Amniotic epithelial cell (primary cell): ENCODE data around the gene ZFPM1.

Source experiments
- DNase-seq: peaks from one replicate; pipeline ENCODE4 v3.0.0-alpha.2; 2010; ENCODE audit warnings: low read depth

The ZFPM1 gene

DNA sequence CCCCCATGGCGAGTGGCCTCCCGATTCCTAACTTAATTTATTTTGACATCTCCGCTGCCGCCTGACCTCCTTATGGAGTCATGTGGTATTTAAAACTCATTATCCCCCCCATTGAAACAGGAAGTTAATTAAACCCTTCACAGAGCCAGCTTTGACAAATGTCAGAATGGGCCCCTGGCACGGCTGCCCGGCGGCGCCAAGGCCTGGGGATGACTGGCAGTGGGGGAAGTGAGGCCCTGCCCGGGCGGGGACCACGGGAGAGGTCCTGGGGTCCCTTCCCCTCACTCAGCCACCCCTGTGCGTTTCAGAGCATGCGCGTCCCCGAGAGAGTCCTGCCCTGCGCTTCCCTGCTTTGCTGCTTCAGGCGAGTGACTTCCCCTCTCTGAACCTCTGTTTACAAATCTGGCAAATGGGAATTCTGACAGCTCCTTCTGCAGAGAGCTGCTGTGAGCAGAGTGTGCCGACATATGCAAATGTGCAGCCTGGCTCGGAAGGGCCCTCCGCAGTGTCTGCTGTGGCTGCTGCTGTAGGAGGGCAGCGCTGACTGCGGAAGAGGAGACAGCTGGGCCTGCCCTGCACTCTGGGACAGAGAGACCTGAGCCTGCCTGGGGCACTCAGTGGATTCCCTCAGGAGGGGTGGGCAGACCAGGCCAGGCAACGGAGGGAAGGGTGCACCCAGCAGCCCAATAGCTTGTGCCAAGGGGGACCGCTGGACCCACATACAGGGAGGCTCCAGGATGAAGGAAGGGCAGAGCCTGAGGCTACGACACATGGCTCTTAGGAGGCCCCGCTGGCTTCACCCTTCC is 4.4 kb upstream of the ZFPM1 start:
- DNase-seq: no peak

DNA sequence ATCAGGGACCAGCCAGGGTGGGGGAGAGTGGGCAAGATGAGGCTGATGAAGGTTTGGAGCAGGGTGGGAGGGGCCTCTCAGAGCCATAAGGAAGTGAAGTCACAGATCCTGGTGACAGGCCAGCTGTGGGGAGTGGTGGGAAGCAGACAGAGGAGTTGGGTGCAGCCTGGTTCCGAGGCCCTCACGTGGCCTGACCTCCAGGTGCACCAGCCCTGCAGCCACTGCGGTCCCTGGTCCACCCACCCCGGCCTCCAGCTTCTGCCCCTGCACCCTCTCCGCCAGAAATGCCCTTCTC is 3.9 kb upstream of the ZFPM1 start:
- DNase-seq: no peak

DNA sequence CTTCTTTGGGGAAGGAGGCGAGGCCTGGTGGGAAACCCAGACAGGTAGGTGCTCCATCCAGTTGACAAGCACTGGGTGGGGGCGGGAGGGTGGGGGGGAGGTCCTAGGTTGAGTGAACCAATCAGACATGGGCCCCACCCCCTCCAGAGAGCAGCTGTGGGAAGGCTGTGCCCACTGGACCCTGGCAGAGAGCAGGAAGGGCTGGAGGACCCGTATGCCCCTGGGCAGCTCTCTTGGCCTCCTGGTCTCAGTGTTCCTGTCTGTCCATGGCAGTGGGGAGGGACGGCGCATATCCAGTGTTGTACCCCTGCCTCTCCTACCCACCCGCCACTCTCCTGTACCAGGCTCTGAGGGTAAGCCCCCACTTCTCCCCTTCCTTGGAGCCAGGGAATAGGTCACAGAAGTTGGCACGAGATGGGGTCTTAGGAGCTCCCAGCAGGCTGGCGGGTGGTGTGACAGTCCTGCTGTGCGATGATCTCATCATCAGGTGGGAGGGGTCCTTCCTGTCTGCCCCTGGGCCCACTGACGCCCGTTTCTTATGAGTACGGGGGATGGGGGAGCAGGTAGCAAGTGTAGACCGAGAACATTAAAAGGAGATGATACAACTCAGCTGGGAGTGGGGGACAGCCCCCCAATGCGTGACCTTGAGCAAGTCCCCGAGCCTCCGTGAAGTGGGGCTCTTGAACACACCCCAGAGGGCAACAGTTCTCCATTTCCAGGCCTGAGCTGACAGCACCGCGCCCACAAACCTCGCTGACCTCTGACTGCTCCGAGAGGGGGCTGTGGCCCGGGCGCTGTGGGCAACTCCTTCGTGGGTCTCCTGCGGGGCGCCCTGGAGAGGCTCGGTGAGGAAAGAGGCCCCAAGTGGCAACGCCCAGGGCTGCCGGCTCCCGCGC is 1.2 kb upstream of the ZFPM1 start:
- no peak for DNase-seq

DNA sequence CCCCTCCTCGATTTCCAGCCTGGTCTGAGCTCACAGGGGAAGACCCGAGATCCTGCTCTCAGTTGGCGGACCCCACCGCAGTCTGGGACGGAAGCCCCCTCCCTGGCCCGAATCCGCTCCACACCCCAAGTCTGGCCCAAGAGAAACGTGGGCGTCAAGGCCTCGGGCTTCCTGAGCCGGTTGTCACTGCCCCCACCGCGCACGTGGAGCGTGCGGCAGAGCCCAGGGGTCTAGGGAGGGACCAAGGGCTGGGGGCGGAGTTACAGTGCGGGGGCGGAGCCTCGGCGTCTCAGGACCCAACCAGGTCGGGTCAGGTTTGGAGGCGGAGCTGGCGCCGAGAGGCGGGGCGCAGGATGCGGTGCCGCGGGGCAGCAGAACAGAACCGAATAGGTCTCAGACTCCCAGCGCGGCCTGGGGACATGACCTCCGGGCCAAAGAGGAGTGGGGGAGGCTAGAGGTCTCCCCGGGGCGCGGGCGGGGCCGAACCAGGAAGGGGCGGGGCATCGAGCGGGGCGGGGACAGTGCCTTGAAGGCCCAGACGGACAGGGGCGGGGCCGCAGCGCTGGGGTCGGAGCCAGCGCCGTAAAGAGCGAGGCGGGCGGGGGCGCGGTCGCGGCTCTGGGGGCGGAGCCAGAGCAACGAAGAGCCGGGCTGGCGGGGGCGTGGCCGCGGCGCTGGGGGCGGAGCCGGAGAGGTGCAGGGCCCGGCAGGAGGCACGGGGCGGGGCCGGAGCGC is 431 bp upstream of the ZFPM1 start:
- DNase-seq: peak; percentile 85

DNA sequence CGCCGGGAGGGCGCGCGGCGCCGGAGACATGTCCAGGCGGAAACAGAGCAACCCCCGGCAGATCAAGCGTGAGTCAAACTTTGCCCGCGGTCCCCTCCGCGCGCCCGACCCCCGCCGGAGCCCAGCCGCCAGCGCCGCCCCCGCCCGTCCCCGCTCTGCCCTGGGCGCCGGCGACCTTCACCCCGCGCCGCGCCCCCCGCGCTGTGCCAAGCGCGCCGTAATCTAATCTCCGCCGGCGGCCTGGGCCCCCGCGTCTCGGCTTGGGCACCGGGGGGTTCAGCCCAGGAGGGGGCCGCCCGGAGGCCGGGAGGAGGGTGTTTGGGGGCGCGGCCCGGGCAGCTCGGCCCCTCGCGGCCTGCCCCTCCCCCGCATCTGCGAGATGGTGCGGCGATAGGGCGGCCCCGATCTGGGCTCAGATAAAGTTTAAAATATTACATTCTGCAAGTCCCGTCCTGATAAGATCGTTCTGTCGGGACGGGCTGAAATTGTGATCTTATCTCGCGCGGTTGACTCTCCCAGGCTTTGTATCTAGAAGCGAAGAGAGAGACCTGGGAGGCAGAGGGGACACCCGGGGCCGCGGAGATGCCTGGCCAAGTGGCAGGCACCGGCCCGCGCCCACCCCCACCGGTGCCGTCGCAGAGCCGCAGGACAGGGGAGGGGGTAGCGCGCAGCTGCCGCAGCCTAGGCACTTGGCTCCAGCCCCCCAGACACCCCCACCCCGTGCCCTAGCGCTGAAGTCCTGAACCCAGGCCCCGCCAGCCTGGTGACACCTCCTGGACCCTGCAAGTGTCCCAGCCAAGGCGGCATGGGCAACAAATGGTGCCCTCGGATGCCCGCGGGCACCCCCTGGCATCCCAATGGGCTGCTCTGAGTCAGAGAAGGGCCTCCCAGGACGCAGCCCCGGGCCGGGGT is 787 bp downstream of the ZFPM1 start:
- no peak for DNase-seq

DNA sequence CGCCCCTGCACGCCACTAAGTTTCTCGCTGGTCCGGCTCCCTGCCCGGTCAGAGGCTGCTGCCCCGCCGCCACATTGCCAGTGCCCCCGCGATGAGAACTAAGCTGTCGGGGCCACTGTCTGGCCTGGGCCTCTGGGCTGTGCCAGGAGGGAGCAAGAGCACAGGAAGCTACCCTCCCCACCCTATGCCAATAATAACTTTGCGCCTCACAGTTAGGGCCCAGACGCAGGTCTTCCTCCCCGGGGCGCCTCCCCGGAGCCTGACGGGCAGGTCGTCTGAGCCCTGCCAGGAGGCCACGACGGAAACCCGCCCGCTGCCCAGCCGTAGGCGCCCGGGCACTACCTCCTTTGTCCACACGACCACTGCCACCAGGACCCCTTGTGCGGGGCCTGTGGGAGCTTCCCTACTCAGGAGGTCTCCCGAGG is 1.5 kb downstream of the ZFPM1 start:
- no peak for DNase-seq

DNA sequence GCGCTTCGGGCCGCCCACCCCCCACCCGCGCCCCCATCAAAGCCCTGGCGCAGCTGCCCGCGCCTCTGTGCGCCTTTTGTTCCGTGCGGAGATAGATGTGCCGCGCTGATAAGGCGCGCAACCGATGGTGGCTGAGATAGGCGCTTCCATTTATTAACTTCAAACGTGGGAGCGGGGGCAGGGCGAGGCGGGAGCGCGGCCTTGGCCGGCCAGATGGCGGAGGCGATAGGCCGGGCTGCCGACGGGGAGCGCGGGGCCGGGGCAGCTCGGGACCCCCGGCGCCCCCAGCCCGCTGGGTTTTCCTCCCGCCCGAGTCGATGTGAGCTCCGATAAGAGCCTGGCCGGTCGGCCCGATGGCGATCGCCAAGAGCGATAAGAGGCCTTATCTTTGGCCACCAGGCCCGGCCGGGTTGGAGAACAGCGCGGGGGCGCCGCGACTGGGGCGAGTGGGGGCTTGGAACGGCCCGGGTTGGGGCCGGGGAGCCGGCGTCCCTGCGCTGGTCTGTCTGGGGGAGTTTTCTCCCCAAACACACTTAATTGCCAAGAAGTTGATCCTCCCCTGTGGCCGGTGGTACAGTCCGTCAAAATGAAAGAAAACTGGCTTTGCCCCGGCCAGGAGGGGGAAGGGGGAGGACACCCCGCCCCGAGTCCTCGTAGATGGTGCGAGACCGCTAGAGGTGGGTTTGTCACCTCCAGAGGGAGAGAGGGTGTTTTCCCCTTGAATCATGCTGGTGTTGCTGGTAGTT is 2.7 kb downstream of the ZFPM1 start:
- peak; percentile 63 for DNase-seq

DNA sequence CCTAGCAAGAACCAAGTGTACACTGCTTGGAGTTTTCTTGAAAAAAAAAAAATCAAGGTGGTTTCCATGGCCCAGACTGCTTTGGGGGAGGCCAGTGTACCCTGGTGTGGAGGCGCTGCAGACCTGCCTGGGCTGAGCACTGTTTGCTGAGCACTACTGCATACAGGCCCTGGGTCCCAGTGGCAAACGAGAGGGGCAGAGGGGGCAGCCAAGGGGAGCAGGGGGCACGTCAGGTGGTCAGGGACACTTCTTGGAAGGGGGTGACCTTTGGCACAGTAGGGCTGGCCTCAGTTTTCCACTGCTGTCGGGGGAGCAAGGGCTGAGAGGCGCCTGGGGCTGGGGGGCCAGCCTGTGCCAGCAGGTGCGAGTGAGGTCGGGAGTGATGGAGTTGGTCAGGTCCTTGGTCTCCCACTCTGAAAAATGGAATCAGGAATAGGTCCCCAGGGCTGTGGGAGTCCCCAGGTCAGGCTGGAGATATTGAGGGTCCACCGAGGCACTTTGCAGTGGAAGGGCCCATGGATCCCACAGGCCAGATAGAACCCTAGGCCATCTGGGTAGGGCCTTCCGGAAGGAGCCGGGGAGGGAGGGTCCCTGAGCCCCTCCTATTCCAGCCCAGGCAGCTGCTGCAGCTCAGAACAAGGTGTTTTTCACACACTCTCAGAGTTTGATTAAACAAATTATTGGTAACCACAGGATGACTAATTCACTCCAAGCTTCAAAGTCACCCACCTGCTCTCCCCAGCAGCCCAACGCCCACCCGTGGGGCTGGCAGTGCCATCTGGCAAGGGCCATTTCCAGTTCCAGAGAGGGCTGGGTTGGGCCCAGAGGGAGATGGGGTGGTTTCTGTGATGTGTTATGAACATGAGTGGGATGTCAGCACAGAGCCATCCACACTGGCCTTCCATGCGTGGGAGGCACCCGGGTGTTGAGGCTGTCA is 3.5 kb downstream of the ZFPM1 start:
- DNase-seq: no peak

DNA sequence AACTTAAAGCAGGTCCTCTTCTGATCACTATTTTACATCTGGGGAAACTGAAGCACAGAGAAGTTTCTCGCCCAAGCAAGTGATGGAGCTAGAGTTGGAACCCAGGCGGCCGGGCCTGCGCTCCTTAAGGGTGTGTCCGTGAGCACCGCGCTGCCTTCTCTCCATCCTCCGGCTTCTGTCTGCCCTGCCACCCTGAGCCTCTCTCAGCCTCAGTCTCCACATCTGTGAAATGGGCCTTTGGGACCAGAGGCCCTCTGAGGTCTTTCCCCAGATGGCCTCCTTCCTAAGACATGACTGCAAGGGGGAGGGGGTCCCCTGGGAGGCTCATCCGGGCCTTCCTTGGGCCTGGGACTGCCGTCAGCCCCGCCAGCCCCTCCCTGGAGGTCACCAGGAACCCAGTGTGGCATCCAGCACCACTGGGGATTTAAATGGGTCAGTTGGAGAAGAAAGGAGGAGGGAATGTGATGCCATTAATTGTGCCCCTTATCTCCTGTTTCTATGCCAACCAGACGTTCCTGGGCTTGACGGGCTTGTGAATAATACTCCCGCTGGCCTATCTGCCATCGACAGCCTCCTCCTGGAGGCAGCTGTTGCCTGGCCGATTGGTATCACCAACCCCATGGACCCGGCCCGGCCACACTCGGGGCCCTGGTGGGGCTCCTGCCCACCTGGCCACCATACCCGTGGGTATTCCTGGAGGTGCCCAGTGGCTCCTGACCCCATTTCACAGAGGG is 5.1 kb downstream of the ZFPM1 start:
- peak; percentile 83 for DNase-seq

DNA sequence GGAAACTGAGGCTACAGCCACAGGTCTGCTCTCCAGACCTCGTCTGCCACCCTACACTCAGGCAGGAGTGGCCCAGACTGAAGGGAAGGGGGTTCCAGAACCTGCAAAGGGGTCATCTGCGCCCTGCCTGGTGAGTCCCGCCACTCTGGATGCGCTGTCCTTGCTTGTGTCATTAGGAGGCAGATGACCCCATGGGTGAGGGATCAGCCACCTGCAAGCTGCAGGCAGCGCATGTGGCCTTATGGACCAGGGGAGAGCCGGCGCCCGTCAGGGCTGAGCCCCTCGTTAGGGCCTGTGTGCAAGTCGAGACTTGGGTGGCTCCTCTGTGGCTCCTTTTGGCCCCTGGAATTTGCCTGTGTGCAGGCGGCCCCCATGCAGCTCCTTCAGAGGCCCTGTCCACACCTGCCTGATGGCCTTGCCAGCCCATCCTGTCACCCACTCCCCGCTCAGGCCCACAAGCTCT is 5.7 kb downstream of the ZFPM1 start:
- DNase-seq: no peak

DNA sequence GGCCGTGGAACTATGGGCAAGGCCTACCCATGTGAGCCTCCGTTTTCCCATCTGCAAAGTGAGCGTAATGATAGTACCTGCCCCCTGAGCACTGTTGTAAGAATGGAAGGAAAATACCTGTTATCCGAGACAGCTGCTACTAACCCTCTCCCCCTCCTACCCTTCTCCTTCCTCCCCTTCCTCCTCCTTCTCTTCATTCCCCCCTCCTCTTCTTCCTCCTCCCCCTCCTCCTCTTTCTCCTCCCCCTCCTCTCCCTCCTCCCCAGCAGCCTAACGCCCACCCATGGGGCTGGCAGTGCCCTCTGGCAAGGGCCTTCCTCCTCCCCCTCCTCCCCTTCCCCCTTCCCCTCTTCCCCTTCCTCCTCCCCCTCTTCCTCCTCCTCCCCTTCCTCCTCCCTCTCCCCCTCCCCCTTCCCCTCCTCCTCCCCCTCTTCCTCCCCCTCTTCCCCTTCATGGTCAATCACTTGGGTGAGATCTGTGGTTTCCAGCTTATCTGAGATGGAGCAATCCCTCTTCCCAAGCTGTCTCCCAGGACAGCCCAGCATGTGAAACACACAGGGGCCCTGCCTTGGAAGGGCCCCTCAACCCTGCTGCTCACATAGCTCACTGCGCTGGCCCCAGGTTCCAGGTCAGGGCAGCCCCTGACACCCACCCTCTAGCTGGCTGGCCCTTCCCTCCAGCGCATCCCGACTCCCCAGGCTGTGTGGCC is 6.4 kb downstream of the ZFPM1 start:
- DNase-seq: peak; percentile 92

DNA sequence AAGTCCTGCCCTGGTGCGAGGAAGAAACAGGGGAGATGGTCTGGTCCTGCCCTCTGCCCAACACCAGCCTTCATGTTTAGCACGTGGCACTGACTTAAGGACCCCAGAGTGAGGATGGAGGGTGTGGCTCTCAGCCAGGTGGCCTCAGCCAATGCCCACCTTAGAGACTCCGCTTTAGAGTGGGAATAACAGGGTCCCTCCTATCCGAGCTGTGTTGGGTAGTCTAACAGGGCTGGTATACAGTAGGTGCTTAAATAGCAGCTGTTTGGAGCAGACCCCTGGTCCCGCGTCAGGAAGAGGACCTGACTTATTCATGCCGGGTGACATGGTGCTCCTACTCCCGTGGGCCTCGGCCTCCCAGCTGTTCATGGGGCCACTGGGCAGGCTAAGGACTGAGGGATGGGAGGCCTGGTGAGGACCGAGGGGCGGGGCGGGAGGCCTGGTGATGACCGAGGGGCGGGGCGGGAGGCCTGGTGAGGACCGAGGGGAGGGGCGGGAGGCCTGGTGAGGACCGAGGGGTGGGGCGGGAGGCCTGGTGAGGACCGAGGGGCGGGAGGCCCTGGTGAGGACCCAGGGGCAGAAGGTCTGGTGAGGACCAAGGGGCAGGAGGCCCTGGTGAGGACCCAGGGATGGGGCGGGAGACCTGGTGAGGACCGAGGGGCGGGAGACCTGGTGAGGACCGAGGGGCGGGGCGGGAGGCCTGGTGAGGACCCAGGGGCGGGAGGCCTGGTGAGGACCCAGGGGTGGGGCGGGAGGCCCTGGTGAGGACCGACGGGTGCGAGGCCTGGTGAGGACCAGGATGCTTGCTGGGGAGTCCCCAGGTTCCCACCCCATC is 7.6 kb downstream of the ZFPM1 start:
- DNase-seq: no peak

DNA sequence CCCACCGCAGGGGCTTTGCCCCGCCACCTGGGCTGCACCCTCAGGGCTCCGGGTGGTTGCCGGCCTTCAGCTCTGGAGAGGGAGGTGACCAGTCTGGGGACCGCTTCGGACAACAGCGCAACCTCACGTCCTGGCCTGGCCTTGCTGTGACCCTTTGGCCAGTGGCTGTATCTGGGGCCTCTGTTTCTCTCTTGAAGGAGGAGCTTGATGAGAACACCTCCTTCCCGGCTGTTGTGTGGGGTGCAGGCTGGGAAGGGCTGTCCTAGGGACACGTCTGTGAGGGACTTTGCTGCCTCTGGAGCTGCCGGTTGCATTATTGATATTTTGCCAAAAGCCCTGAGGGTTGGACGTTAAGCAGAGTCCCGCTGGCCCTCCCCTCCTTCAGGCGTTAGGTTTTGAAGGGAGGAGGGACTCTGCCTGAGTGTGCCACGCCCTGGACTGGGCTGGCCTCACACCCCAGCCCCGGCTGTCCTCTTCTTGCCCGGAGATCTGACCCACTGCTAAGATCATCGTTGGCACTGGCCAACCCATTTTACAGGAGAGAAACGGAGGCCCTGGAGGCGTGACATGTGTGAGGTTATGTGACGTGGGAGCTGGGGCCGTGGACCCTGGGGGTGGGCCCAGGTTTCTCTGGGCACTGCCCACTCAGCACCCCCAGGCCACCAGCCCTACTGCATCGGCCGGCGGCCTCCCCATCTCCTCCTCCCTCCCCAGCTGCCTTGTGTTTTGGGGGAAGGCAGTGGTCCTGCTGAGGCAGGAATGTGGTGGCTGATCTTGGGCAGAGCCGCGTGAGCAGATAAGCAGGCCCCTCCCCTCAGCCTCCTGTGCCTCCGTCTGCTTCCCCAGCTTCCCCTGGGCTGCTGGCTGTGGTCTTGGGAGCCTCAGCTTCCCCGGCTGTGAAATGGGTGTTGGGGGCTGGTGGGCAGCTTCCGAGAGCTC is 8.5 kb downstream of the ZFPM1 start:
- DNase-seq: peak; percentile 68

DNA sequence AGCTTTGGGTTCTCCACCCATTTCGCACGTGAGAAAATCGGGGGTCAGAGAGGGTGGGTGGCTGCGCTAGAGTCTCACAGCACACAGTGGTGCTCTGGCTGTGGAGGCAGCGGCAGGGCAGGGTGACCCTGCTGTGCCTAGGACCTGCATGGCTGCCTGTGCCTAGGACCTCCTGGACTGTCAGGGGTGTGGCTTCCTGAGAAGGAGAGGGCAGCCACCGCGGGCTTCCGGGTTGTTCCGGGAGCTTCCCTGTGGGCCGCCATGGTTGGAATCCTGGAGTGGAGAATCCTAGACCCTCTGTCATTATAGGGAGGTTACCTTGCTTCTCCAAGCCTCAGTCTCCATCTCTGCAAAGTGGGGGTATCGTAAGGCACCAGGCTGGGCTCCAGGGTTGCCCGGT is 9.3 kb downstream of the ZFPM1 start:
- DNase-seq: no peak

DNA sequence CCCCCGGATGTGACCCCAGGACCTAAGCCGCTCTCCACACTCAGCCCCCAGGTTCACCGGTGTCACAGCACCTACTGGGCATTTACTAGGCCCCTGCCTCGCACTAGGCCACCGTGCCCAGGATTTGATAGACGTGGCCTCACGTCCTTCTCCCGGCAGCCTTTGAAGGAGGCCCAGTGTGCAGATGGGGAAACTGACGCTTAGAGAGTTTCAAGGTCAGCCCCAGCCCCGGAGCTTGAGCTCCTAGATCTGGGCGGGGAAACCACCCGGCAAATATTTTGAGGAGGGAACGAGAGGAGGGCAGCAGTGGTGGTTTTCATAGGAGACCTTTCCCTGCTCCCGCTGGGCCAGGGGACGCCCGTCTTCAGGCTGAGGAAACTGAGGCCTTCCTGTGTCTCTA is 10.3 kb downstream of the ZFPM1 start:
- DNase-seq: no peak
